Fibroblast of skin of back (primary cell): ENCODE data around the gene SOD2. TPM values are rescaled to one million over a fixed set of nuclear protein-coding genes. Genes with fewer than 3 reads are reported as not detected.
"Not testable (repeated sequence)": the region's sequence is repeated elsewhere in the genome, so short reads cannot be mapped to it uniquely, and the experiment has no call there.

Source experiments
- DNase-seq: peaks from one replicate; pipeline ENCODE4 v3.0.0-alpha.2; 2013
- polyA plus RNA-seq, 2 experiments: library from polyadenylated mRNA; unstranded; fragments of 120-200 nt; gene quantifications; one replicate each; pipeline ENCODE4 v1.2.1, GENCODE V29; 2013; ENCODE audit not compliant: insufficient read length in 2 of 2

The SOD2 gene
- polyA plus RNA-seq (2013, experiment 1 of 2; ENCODE audit: insufficient read length) = 62.5 TPM
- polyA plus RNA-seq (2013, experiment 2 of 2; ENCODE audit: insufficient read length) = 42.3 TPM

GRCh38 chr6:159693128-159693893 lies at the start of gene SOD2:
SOD2 (minus strand) TSS chr6:159693241; CDS start chr6:159693167, 74 bp downstream.
- peak; percentile 79 for DNase-seq

- DNase-seq = no peak
Measured at GRCh38 chr6:159742165-159742564, 49.1 kb upstream of the SOD2 start.

GRCh38 chr6:159739341-159739740 lies 46.3 kb upstream of the SOD2 start:
- DNase-seq = no peak

GRCh38 chr6:159736908-159737307 lies 43.9 kb upstream of the SOD2 start:
- DNase-seq = no peak

- DNase-seq = not testable (repeated sequence)
Measured at GRCh38 chr6:159733395-159733794, 40.4 kb upstream of the SOD2 start.

- DNase-seq = not testable (repeated sequence)
Measured at GRCh38 chr6:159732550-159732949, 39.5 kb upstream of the SOD2 start.

- no peak for DNase-seq
Measured at GRCh38 chr6:159730332-159730676, 37.3 kb upstream of the SOD2 start.

- DNase-seq = no peak
Measured at GRCh38 chr6:159729598-159730331, 36.7 kb upstream of the SOD2 start.

- no peak for DNase-seq
Measured at GRCh38 chr6:159728531-159728964, 35.5 kb upstream of the SOD2 start.

- no peak for DNase-seq
Measured at GRCh38 chr6:159727717-159728445, 34.8 kb upstream of the SOD2 start.

GRCh38 chr6:159726918-159727716 lies 34.1 kb upstream of the SOD2 start, which contains the start of gene WTAP:
WTAP (plus strand) TSS chr6:159727506; CDS start chr6:159736266, 8,760 bp downstream.
- peak; percentile 91 for DNase-seq

GRCh38 chr6:159726255-159726917 lies 33.3 kb upstream of the SOD2 start:
- DNase-seq = no peak

GRCh38 chr6:159725208-159725607 lies 32.2 kb upstream of the SOD2 start:
- DNase-seq = not testable (repeated sequence)

GRCh38 chr6:159724778-159725177 lies 31.7 kb upstream of the SOD2 start:
- DNase-seq = no peak

- DNase-seq = no peak
Measured at GRCh38 chr6:159723259-159723658, 30.2 kb upstream of the SOD2 start.

- DNase-seq = no peak
Measured at GRCh38 chr6:159722655-159723054, 29.6 kb upstream of the SOD2 start.

- DNase-seq = not testable (repeated sequence)
Measured at GRCh38 chr6:159721981-159722380, 28.9 kb upstream of the SOD2 start.

GRCh38 chr6:159720708-159721107 lies 27.7 kb upstream of the SOD2 start:
- no peak for DNase-seq

GRCh38 chr6:159719287-159719686 lies 26.2 kb upstream of the SOD2 start:
- no peak for DNase-seq

- DNase-seq = no peak
Measured at GRCh38 chr6:159718634-159719033, 25.6 kb upstream of the SOD2 start.
